Right lobe of liver (tissue), 6 donors: ENCODE measurements around the gene GOLGA6C. TPM values are rescaled to one million over a fixed set of nuclear protein-coding genes. Genes with fewer than 3 reads are reported as not detected.
A peak's percentile ranks its signal among the peaks of the same experiment; 100 is the strongest.

ENCODE experiments used
- ATAC-seq, 4 donors: fragments of 200-7000 bp; cut with Tn5 transposase; one replicate each; pipeline ENCODE4 v1.9.1; 2020; ENCODE audit warnings: mild to moderate bottlenecking in 4 of 4, moderate library complexity in 4 of 4
- DNase-seq, 3 donors: peaks; one replicate each; pipeline ENCODE4 v3.0.0-alpha.2; 2020
- H3K27ac ChIP-seq, 3 donors: fragments of 200-600 bp; one replicate each; pipeline ENCODE4 v1.8.0; 2022
- H3K27me3 ChIP-seq, 2 donors: fragments of 200-600 bp; one replicate each; pipeline ENCODE4 v1.8.0; 2022
- H3K36me3 ChIP-seq, 4 donors: fragments of 200-600 bp; sonication (generic) in 1 of 4; one replicate each; pipeline versions ENCODE4 v1.5.1 to v1.8.0; 2017 to 2022; ENCODE audit warnings: control low read depth in 1 of 4
- H3K4me1 ChIP-seq, 4 donors: fragments of 200-600 bp; sonication (generic) in 1 of 4; one replicate each; pipeline versions ENCODE4 v1.5.1 to v1.8.0; 2017 to 2022; ENCODE audit warnings: control low read depth in 1 of 4
- H3K4me3 ChIP-seq, 3 donors: fragments of 200-600 bp; one replicate each; pipeline ENCODE4 v1.8.0; 2022
- H3K9me3 ChIP-seq, 4 donors: fragments of 200-600 bp; sonication (generic) in 1 of 4; one replicate each; pipeline versions ENCODE4 v1.5.1 to v1.8.0; 2017 to 2022; ENCODE audit warnings: control low read depth in 1 of 4
- CTCF ChIP-seq, 4 donors: fragments of 200-600 bp in 3 of 4; fragments of 450-650 bp in 1 of 4; IDR thresholded peaks; one replicate each; pipeline versions ENCODE4 v1.5.1 to v1.8.0; 2016 to 2022; ENCODE audit warnings: antibody characterized with exemption in 4 of 4, mild to moderate bottlenecking in 2 of 4
- POLR2A ChIP-seq: fragments of 450-650 bp; IDR thresholded peaks from one replicate; pipeline ENCODE4 v1.6.1; 2017; ENCODE audit warnings: antibody characterized with exemption, mild to moderate bottlenecking
- WGBS: methylation state at CpG from one replicate; pipeline ENCODE4 v1.1.6; 2018; ENCODE audit warnings: low coverage, low lambda C conversion rate; ENCODE audit not compliant: insufficient coverage; ENCODE audit errors: missing lambda C conversion rate; 5-methylcytosine and 5-hydroxymethylcytosine counted together
- intact Hi-C, 2 donors: fragments of 100-400 bp; cut with DNase I; formaldehyde crosslinking; loops; one replicate each; pipeline versions ENCODE4 v1.11.2 to v1.14.1; 2022
- total RNA-seq, 6 experiments: library from RNA; depleted of rRNA in 2 of 6; stranded (reverse); fragments of >200 nt in 2 of 6; fragmentation: NEBNext Ultra II Directional in 3 of 6; extraction: Animal tissue kit (Norgen Biotek cat#: 25700) in 3 of 6; gene quantifications; one replicate each; pipeline versions ENCODE4 v1.1.0 to v1.2.4, GENCODE V29; 2016 to 2023
- donor health status: DM: no; HTN: yes; CAD: no.
- donor health status: DM: no; HTN: no; CAD: no.
- donor health status: DM: no; HTN: no; CAD: no.
- donor health status: DM: no; HTN: yes; CAD: no.
- donor health status: DM: no; HTN: yes; CAD: no.

The GOLGA6C gene
- total RNA-seq, 6 experiments from 2014 or later: 0.19 to 0.51 (median 0.22) TPM; not detected in 3

- no peaks in the 10 kb centered on the region for H3K4me1 ChIP-seq
- no peaks in the 10 kb centered on the region for H3K27me3 ChIP-seq
- no peak overlapping the region for H3K4me3 ChIP-seq
- intact Hi-C loops: no loop called here
- H3K36me3 ChIP-seq: no peaks in the 10 kb centered on the region
- WGBS: no CpG with 5 or more reads among the region's 14 CpGs
- H3K27ac ChIP-seq: no peak overlapping the region
- TF ChIP-seq CTCF (IDR thresholded peaks at IDR 0.05) (no peak), POLR2A (no peak)
- H3K9me3 ChIP-seq: no peaks in the 10 kb centered on the region
- no peak for ATAC-seq
- peak in 1 of 3 donors; percentile 38 for DNase-seq
Measured at GRCh38 chr15:75233504-75234190, 24.5 kb upstream of the GOLGA6C start.

- WGBS: no CpG with 5 or more reads among the region's 5 CpGs
- no peak for ATAC-seq
- Histone ChIP-seq H3K4me1 (no peaks in the 10 kb centered on the region), H3K27ac (no peak overlapping the region), H3K36me3 (no peaks in the 10 kb centered on the region), H3K27me3 (no peaks in the 10 kb centered on the region), H3K4me3 (no peak overlapping the region), H3K9me3 (no peaks in the 10 kb centered on the region)
- TF ChIP-seq CTCF (IDR thresholded peaks at IDR 0.05) (no peak), POLR2A (no peak)
- DNase-seq: peak in 1 of 3 donors; percentile 37
- intact Hi-C loops: no loop called here
Measured at GRCh38 chr15:75234191-75234810, 23.8 kb upstream of the GOLGA6C start.

GRCh38 chr15:75235051-75235673 lies 23.0 kb upstream of the GOLGA6C start:
- intact Hi-C loops: no loop called here
- ATAC-seq (no peak), DNase-seq (peak in 1 of 3 donors; percentile 38)
- whole genome bisulfite sequencing: 75% methylated on average over 4 of the region's 10 CpGs
- no peak overlapping the region for H3K27ac ChIP-seq
- H3K4me3 ChIP-seq: no peak overlapping the region
- no peak for TF ChIP-seq CTCF (IDR thresholded peaks at IDR 0.05)
- TF ChIP-seq POLR2A: no peak
- no peaks in the 10 kb centered on the region for H3K9me3 ChIP-seq
- no peaks in the 10 kb centered on the region for H3K27me3 ChIP-seq
- H3K4me1 ChIP-seq: no peaks in the 10 kb centered on the region
- no peaks in the 10 kb centered on the region for H3K36me3 ChIP-seq

- Histone ChIP-seq H3K27me3 (no peaks in the 10 kb centered on the region), H3K36me3 (no peaks in the 10 kb centered on the region), H3K4me3 (no peak overlapping the region), H3K27ac (no peak overlapping the region), H3K4me1 (no peaks in the 10 kb centered on the region), H3K9me3 (no peaks in the 10 kb centered on the region)
- peak in 1 of 3 donors; percentile 28 for DNase-seq
- intact Hi-C loops: no loop called here
- WGBS: 67% methylated on average over 3 of the region's 11 CpGs
- ATAC-seq: no peak
- TF ChIP-seq POLR2A (no peak), CTCF (IDR thresholded peaks at IDR 0.05) (no peak)
Measured at GRCh38 chr15:75235760-75236729, 22.1 kb upstream of the GOLGA6C start.
